ENCODE measurements around the gene CPZ. TPM values are rescaled to one million over a fixed set of nuclear protein-coding genes. Genes with fewer than 3 reads are reported as not detected.

Gene CPZ
- total and polyA plus RNA-seq, 4 donors = 0.13 to 10.0 (median 2.3) TPM

DNA sequence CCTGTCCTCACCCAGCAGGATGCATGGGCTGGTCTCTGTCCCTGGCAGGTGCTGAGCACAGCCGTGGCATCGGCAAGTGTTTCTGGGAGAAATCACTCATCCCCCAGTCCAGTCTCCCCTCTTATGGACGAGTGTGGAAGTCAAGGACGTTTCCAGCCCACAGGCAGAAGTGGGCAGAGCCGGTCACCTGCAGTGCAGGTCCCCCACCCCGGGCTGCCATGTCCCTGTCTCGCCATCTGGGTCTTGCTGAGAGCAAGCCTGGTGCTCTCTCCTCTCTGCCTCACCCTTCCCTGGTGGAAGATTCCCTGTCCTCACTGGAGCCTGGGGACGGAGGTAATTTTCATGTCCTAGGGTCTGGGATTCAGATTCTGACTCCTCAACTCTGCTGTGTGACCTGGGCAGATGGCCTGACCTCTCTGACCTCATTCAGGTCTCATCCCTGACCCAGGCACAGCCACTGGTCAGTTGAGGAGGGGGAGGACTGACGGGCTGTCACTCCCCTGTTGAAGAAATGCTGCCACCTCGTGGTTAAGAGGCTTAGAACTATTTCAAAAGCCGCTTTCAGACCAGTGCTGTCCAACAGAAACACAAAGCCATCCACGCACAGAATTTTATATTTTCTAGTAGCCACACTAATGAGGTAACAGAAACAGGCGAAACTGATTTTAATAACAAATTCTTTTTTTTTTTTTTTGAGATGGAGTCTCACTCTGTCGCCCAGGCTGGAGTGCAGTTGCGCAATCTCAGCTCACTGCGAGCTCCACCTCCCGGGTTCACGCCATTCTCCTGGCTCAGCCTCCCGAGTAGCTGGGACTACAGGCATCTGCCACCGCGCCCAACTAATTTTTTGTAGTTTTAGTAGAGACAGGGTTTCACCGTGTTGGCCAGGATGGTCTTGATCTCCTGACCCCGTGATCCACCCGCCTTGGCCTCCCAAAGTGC lies 1.8 kb downstream of the CPZ start:
- H3K27me3 ChIP-seq (ENCODE audit: control insufficient read depth in 1 of 2, insufficient read depth in 2 of 2, low read length in 1 of 2) = no peaks in the 10 kb centered on the region
- H3K27ac ChIP-seq (ENCODE audit: low read depth in 1 of 2, low read length in 2 of 2) = no peak overlapping the region
- 52 to 54% methylated on average over 24 of the region's 24 CpGs for WGBS, 2 donors
- H3K4me1 ChIP-seq (ENCODE audit: control insufficient read depth in 1 of 2, insufficient read depth in 2 of 2, low read length in 2 of 2) = no peaks in the 10 kb centered on the region
- H3K4me3 ChIP-seq (ENCODE audit: low read length in 2 of 2) = no peak overlapping the region
- H3K36me3 ChIP-seq (ENCODE audit: control insufficient read depth in 1 of 2, insufficient read depth in 2 of 2, low read length in 1 of 2) = no peaks in the 10 kb centered on the region
- no peak for DNase-seq
- intact Hi-C loops (cut with DNase I) = loop anchor here (2.0 to 10.0 kb wide), 2 partner anchors 126 to 350 kb away; no protein-coding TSS in a partner anchor
- ATAC-seq (ENCODE audit: low FRiP score) = peak; percentile 67
- H3K9me3 ChIP-seq (ENCODE audit: control insufficient read depth, low read length) = no peaks in the 10 kb centered on the region

DNA sequence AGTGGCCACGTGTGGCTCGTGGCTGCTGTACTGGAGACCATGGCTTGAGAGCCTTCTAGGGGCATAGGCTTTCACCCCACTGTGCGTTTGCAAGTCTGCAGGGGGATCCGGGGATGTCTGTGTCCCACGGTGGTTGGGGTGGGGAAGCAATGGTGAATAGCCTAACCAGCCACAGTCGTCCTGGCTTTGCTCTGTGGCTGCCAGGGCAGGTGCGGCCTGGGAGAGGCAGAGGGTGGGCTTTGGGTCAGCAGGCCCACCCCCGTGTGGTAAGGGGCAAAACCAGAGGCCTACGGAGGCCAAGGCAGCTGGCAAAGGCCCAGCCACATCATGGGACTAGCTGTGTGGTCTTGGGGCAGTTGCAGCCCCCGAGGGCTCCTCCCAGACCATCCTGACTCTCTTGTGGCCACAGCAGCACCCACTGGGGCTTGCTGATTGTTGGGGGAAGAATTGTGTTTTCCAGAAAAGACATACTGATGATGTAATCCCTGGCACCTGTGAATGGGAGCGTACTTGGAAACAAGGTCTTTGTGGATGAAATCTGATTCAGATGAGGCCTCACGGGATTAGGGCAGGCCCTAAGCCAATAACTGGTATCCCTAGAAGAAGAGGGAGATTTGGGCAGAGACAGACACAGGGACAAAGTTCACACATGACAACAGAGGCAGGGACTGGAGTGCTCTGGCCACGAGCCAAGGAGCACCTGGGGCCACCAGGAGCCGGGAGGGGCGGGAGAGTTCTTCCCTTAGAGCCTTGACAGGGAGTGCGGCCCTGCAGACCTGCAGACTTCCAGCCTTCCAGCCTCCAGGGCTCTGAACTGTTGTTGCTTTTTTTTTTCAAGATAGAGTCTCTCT lies 2.9 kb downstream of the CPZ start:
- no peaks in the 10 kb centered on the region for H3K27me3 ChIP-seq (ENCODE audit: control insufficient read depth in 1 of 2, insufficient read depth in 2 of 2, low read length in 1 of 2)
- H3K27ac ChIP-seq (ENCODE audit: low read depth in 1 of 2, low read length in 2 of 2) = no peak overlapping the region
- no peak overlapping the region for H3K4me3 ChIP-seq (ENCODE audit: low read length in 2 of 2)
- intact Hi-C loops (cut with DNase I) = loop anchor here (2.0 to 10.0 kb wide), 2 partner anchors 127 to 351 kb away; no protein-coding TSS in a partner anchor
- H3K9me3 ChIP-seq (ENCODE audit: control insufficient read depth, low read length) = no peaks in the 10 kb centered on the region
- no peaks in the 10 kb centered on the region for H3K4me1 ChIP-seq (ENCODE audit: control insufficient read depth in 1 of 2, insufficient read depth in 2 of 2, low read length in 2 of 2)
- no peak for ATAC-seq (ENCODE audit: low FRiP score)
- 62 to 64% methylated on average over 16 of the region's 16 CpGs for WGBS, 2 donors
- no peaks in the 10 kb centered on the region for H3K36me3 ChIP-seq (ENCODE audit: control insufficient read depth in 1 of 2, insufficient read depth in 2 of 2, low read length in 1 of 2)
- DNase-seq = no peak

DNA sequence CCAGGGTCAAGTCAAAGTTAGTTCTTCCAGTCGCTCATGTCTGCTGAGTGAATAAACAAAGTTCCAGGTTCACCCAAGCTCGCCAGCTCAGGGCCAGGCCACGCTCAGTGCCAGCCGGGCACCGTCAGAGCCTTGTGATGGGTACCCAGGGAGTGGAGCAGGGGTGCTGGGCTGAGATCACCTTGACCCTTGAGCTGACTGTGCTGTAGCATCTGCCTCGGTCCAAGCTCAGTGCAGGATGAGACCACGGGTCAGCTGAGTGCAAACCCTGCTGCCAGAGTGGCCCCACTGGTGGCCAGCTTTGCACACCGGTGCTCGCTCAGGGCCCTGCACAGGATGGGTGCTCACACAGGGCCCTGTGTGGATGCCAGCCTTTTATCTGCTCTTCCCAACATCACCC lies 4.3 kb downstream of the CPZ start:
- Histone ChIP-seq H3K4me3 (ENCODE audit: low read length in 2 of 2) (no peak overlapping the region), H3K36me3 (ENCODE audit: control insufficient read depth in 1 of 2, insufficient read depth in 2 of 2, low read length in 1 of 2) (no peaks in the 10 kb centered on the region), H3K27me3 (ENCODE audit: control insufficient read depth in 1 of 2, insufficient read depth in 2 of 2, low read length in 1 of 2) (no peaks in the 10 kb centered on the region), H3K9me3 (ENCODE audit: control insufficient read depth, low read length) (no peaks in the 10 kb centered on the region), H3K4me1 (ENCODE audit: control insufficient read depth in 1 of 2, insufficient read depth in 2 of 2, low read length in 2 of 2) (no peaks in the 10 kb centered on the region), H3K27ac (ENCODE audit: low read depth in 1 of 2, low read length in 2 of 2) (no peak overlapping the region)
- 83 to 85% methylated on average over 9 of the region's 9 CpGs for WGBS, 2 donors
- intact Hi-C loops (cut with DNase I) = loop anchor here in 1 of 2 donors (10.0 kb wide), 1 partner anchor 352 kb away; no protein-coding TSS in a partner anchor
- no peak for DNase-seq
- ATAC-seq (ENCODE audit: low FRiP score) = no peak

DNA sequence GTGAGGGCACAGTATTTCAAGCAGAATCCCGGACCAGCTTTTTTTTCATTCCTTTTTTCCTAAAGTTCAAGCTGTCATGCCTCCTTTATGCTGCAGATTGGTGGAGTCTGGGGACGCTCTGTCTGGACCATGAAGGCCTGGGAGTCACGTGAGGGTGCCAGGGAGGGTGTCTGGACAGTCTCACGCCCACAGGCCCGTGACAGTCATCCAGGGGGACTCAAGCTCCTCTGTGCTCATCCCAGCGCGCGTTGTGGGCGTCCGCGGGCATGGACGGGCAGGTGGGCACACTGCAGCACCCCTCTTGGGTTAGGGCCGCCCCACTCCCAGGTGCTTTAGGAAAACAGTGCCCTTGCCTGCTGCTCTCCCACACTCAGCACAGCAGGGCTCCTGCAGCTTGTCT lies 4.8 kb downstream of the CPZ start:
- Histone ChIP-seq H3K27me3 (ENCODE audit: control insufficient read depth in 1 of 2, insufficient read depth in 2 of 2, low read length in 1 of 2) (no peaks in the 10 kb centered on the region), H3K4me1 (ENCODE audit: control insufficient read depth in 1 of 2, insufficient read depth in 2 of 2, low read length in 2 of 2) (no peaks in the 10 kb centered on the region), H3K27ac (ENCODE audit: low read depth in 1 of 2, low read length in 2 of 2) (no peak overlapping the region), H3K4me3 (ENCODE audit: low read length in 2 of 2) (no peak overlapping the region), H3K36me3 (ENCODE audit: control insufficient read depth in 1 of 2, insufficient read depth in 2 of 2, low read length in 1 of 2) (no peaks in the 10 kb centered on the region), H3K9me3 (ENCODE audit: control insufficient read depth, low read length) (no peaks in the 10 kb centered on the region)
- no peak for ATAC-seq (ENCODE audit: low FRiP score)
- WGBS, 2 donors = 87 to 88% methylated on average over 13 of the region's 13 CpGs
- intact Hi-C loops (cut with DNase I) = loop anchor here in 1 of 2 donors (10.0 kb wide), 1 partner anchor 353 kb away; no protein-coding TSS in a partner anchor
- DNase-seq = no peak

DNA sequence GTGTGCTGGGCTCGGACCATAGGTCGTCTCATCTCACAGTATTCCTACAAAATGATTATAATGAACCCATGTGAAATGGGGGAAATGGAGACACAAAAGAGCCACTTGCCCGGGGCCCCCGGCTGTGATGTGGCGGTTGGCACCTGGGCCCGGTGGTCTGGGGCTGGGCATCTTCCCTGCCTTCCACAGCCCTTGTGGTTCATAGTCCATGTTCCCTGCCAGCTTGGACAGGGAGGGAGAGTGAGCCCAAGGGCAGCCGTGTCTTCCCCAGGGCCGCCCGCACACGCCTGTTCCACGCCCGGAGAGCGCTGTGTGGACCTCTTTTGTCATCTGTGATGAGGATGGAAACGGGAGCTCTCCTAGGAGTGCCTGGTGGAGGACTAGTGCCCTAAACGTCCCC lies 5.2 kb downstream of the CPZ start:
- no peaks in the 10 kb centered on the region for H3K36me3 ChIP-seq (ENCODE audit: control insufficient read depth in 1 of 2, insufficient read depth in 2 of 2, low read length in 1 of 2)
- ATAC-seq (ENCODE audit: low FRiP score) = no peak
- WGBS, 2 donors = 85 to 92% methylated on average over 14 to 15 of the region's 15 CpGs
- H3K9me3 ChIP-seq (ENCODE audit: control insufficient read depth, low read length) = no peaks in the 10 kb centered on the region
- no peaks in the 10 kb centered on the region for H3K27me3 ChIP-seq (ENCODE audit: control insufficient read depth in 1 of 2, insufficient read depth in 2 of 2, low read length in 1 of 2)
- intact Hi-C loops (cut with DNase I) = loop anchor here in 1 of 2 donors (10.0 kb wide), 1 partner anchor 353 kb away; no protein-coding TSS in a partner anchor
- DNase-seq = no peak
- no peak overlapping the region for H3K27ac ChIP-seq (ENCODE audit: low read depth in 1 of 2, low read length in 2 of 2)
- no peaks in the 10 kb centered on the region for H3K4me1 ChIP-seq (ENCODE audit: control insufficient read depth in 1 of 2, insufficient read depth in 2 of 2, low read length in 2 of 2)
- no peak overlapping the region for H3K4me3 ChIP-seq (ENCODE audit: low read length in 2 of 2)

DNA sequence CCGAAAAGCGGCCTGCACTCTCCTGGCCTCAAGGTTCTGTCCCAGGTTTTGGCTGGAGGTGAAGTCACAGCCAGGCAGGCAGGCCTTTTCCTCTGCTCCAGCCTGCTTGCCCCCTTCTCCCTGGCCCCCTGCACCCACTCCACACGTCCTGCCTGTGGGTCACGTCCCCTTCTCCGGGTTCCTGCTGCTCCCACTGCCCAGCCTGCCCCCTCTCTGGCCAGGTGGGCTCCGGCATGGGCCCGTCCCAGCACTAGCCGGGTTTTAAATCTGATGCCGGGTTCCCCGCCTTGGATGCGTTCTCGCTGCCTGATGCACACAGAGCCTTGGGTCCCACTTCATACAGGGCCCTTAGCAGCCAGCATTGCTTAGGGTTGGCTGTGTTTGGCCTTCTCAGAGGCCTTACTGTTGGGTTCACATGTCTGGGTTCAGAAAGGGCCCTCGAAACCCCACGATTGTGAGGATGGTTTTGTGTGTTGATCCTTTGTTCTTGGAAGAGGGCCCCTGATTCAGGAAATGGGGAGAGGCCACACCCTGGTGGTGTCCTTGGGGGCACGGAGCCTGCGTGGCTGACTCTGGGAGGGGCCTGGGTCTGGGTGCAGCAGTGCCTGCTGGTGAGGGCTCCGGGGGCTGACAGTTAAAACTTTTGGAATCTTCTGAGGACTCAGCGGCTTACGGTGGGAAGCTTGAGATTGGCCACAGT lies 6.0 kb downstream of the CPZ start:
- no peak for ATAC-seq (ENCODE audit: low FRiP score)
- 92% methylated on average over 19 of the region's 19 CpGs for WGBS, 2 donors
- no peaks in the 10 kb centered on the region for H3K27me3 ChIP-seq (ENCODE audit: control insufficient read depth in 1 of 2, insufficient read depth in 2 of 2, low read length in 1 of 2)
- H3K27ac ChIP-seq (ENCODE audit: low read depth in 1 of 2, low read length in 2 of 2) = no peak overlapping the region
- H3K4me1 ChIP-seq (ENCODE audit: control insufficient read depth in 1 of 2, insufficient read depth in 2 of 2, low read length in 2 of 2) = no peaks in the 10 kb centered on the region
- intact Hi-C loops (cut with DNase I) = loop anchor here in 1 of 2 donors (10.0 kb wide), 1 partner anchor 354 kb away; no protein-coding TSS in a partner anchor
- no peaks in the 10 kb centered on the region for H3K36me3 ChIP-seq (ENCODE audit: control insufficient read depth in 1 of 2, insufficient read depth in 2 of 2, low read length in 1 of 2)
- DNase-seq = no peak
- no peaks in the 10 kb centered on the region for H3K9me3 ChIP-seq (ENCODE audit: control insufficient read depth, low read length)
- no peak overlapping the region for H3K4me3 ChIP-seq (ENCODE audit: low read length in 2 of 2)

DNA sequence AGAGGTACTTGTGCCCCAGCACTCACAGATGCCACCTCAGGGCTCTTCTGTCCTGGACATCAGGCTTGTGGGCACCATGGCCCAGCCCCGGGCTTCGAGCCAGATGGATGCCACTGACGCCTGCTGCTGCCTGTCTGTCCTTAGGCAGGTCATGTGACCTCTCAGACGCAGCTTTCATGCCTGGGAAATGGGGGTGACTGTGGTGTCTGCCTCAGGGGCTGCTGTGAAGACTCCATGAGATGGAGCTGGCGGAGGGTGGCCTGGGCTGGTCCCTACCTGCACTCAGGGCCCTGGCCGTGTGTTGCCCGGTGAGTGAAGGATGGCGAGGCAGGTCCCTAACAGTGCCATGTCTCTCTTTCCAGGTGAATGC lies 6.5 kb downstream of the CPZ start:
- DNase-seq (no peak), ATAC-seq (ENCODE audit: low FRiP score) (no peak)
- WGBS, 2 donors = 86 to 88% methylated on average over 8 of the region's 8 CpGs
- H3K9me3 ChIP-seq (ENCODE audit: control insufficient read depth, low read length) = no peaks in the 10 kb centered on the region
- no peak overlapping the region for H3K27ac ChIP-seq (ENCODE audit: low read depth in 1 of 2, low read length in 2 of 2)
- no peaks in the 10 kb centered on the region for H3K36me3 ChIP-seq (ENCODE audit: control insufficient read depth in 1 of 2, insufficient read depth in 2 of 2, low read length in 1 of 2)
- no peaks in the 10 kb centered on the region for H3K4me1 ChIP-seq (ENCODE audit: control insufficient read depth in 1 of 2, insufficient read depth in 2 of 2, low read length in 2 of 2)
- intact Hi-C loops (cut with DNase I) = loop anchor here in 1 of 2 donors (10.0 kb wide), 1 partner anchor 354 kb away; no protein-coding TSS in a partner anchor
- no peak overlapping the region for H3K4me3 ChIP-seq (ENCODE audit: low read length in 2 of 2)
- no peaks in the 10 kb centered on the region for H3K27me3 ChIP-seq (ENCODE audit: control insufficient read depth in 1 of 2, insufficient read depth in 2 of 2, low read length in 1 of 2)

DNA sequence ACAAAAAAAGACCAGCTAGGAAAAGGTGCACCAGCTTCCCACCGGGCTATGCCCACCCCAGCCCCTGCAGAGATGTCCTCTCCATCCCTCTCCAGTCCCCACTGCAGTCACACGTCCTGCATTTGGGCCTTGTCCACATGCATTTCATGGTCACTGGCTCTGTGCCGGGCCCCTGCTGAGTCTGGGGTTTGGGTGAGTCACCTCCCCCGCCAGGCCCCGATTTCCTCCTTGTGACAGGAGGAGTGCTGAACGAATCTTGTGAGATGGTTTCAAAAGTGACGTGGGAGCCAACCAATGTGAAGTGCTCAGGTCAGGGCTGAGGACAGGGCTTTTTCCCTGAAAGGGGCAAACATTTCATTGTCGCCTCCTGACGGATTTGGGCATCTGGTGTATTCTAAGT lies 7.1 kb downstream of the CPZ start:
- Histone ChIP-seq H3K4me1 (ENCODE audit: control insufficient read depth in 1 of 2, insufficient read depth in 2 of 2, low read length in 2 of 2) (no peaks in the 10 kb centered on the region), H3K27ac (ENCODE audit: low read depth in 1 of 2, low read length in 2 of 2) (no peak overlapping the region), H3K4me3 (ENCODE audit: low read length in 2 of 2) (no peak overlapping the region), H3K36me3 (ENCODE audit: control insufficient read depth in 1 of 2, insufficient read depth in 2 of 2, low read length in 1 of 2) (no peaks in the 10 kb centered on the region), H3K27me3 (ENCODE audit: control insufficient read depth in 1 of 2, insufficient read depth in 2 of 2, low read length in 1 of 2) (no peaks in the 10 kb centered on the region), H3K9me3 (ENCODE audit: control insufficient read depth, low read length) (no peaks in the 10 kb centered on the region)
- 63 to 70% methylated on average over 9 of the region's 9 CpGs for WGBS, 2 donors
- intact Hi-C loops (cut with DNase I) = loop anchor here (10.0 kb wide), 2 partner anchors 315 to 355 kb away; no protein-coding TSS in a partner anchor
- ATAC-seq (ENCODE audit: low FRiP score) = no peak
- DNase-seq = no peak

Measured in aorta (tissue), 5 donors.